Stimulated activated CD8-positive, alpha-beta memory T cell treated with anti-CD3 and anti-CD28 coated beads, Interleukin-7, amount 100 ng/mL, for 24 hours (primary cell): Measurements from ENCODE around the gene PMP22.
"Not testable (repeated sequence)": the region's sequence is repeated elsewhere in the genome, so short reads cannot be mapped to it uniquely, and the experiment has no call there.

Experiments used
- DNase-seq: peaks from one replicate; pipeline ENCODE4 v3.0.0-alpha.2; 2020; ENCODE audit warnings: low read depth

PMP22 gene

GRCh38 chr17:15210247-15210646, 54.9 kb downstream of the PMP22 start:
- no peak for DNase-seq

GRCh38 chr17:15203062-15203461, 62.1 kb downstream of the PMP22 start:
- not testable (repeated sequence) for DNase-seq

GRCh38 chr17:15200574-15200973, 64.6 kb downstream of the PMP22 start:
- DNase-seq: not testable (repeated sequence)

- no peak for DNase-seq
Measured at GRCh38 chr17:15197229-15197628, 67.9 kb downstream of the PMP22 start.

GRCh38 chr17:15194859-15195277, 70.3 kb downstream of the PMP22 start:
- no peak for DNase-seq

GRCh38 chr17:15185625-15185991, 79.5 kb downstream of the PMP22 start:
- no peak for DNase-seq

GRCh38 chr17:15184872-15185624, 80.1 kb downstream of the PMP22 start:
- no peak for DNase-seq

- no peak for DNase-seq
Measured at GRCh38 chr17:15181816-15182215, 83.3 kb downstream of the PMP22 start.

GRCh38 chr17:15181333-15181732, 83.8 kb downstream of the PMP22 start:
- DNase-seq: no peak

- DNase-seq: no peak
Measured at GRCh38 chr17:15180121-15180561, 85.0 kb downstream of the PMP22 start.
